ENCODE results near the gene PTPRN2.

Gene PTPRN2

DNA sequence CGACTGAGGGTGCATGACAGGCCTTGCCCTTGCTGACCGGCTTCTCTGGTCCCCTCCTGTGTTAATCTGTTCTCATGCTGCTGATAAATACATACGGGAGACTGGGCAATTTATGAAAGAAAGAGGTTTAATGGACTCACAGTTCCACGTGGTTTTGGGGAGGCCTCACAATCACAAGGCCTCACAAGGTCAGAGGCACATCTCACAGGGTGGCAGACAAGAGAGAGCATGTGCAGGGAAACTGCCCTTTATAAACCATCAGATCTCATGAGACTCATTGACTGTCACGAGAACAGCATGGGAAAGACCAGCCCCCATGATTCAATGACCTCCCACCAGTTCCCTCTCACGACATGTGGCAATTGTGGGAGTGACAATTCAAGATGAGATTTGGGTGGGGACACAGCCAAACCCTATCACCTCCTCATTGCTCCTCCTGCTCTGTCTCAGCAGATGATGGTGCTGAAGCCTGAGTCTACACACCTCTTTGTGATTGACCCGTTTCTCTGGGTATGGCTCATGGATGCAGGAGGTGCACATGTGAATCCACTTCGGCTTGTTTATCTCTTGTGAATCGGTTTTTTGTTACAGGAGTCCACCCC is 703.1 kb downstream of the PTPRN2 start:
- DNase-seq, result no peak

DNA sequence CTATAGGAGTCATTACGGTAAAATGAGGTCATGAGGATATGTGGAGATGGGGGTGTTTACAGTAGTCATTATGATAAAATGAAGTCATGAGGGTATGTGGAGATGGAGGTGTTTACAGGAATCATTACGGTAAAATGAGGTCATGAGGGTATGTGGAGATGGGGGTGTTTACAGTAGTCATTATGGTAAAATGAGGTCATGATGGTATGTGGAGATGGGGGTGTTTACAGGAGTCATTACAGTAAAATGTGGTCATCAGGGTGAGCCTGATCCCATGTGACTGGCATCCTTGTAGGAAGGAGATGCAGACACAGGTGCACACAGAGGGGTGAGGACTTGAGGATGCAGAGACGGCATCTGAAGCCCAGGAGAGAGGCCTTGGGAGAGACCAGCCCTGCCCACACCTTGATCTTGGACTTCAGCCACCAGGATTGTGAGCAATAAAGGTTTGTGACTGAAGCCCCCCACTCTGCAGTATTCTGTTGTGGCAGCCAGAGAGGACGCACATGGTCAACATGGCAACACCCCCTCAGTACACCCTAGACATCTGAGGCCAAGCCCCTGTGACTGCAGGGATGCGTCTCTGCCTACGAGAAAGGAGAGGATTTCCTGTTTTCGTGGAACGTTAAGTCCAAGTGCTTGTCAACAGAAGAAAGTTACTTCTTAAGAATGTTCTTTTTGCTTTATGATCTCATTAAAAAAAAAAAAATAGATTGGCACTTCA is 706.4 kb downstream of the PTPRN2 start:
- DNase-seq, result no peak

GRCh38 chr7:157879391-157879790 is 708.2 kb downstream of the PTPRN2 start:
- DNase-seq, result no peak

GRCh38 chr7:157877298-157878090 is 710.1 kb downstream of the PTPRN2 start:
- DNase-seq, result no peak

GRCh38 chr7:157876469-157877285 is 710.9 kb downstream of the PTPRN2 start:
- DNase-seq, result no peak

DNA sequence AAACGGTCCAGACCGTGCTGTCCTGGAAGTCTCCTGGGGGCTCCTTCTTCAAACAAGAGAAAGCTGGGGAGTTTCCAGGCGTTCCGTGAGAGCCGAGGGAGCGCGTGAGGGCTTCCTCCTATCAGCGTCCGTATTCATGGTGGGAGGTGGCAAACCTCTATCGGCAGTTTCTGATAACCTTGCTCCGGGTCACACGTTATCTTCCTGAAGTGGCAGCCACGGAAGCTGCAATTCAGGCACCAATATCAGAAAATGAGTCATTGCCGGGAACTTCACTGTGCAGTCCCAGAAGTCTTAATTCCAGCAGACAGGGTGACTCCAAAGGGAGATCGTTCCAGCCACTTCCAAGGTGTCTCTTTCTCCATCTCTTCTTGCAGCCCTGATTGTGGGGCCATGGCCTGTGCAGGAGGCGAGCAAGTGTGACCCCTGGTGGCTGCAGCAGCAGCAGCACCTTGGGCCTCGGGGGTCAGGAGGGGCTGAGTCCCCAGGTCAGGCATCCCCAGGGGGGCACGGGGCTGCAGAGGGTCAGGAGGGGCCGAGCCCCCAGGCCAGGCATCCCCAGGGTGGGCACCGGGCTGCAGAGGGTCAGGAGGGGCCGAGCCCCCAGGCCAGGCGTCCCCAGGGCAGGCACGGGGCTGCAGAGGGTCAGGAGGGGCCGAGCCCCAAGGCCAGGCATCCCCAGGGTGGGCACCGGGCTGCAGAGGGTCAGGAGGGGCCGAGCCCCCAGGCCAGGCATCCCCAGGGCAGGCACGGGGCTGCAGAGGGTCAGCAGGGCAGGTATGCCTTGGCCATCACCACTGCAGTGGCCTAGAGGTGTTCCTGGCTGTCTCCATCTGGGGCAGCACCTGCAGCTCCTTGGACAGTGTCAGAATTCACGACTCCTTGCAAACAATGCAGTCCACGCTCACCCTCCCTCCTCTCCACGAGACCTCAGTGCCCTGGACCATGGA is 712.1 kb downstream of the PTPRN2 start:
- DNase-seq, result peak; percentile 18 to 37

DNA sequence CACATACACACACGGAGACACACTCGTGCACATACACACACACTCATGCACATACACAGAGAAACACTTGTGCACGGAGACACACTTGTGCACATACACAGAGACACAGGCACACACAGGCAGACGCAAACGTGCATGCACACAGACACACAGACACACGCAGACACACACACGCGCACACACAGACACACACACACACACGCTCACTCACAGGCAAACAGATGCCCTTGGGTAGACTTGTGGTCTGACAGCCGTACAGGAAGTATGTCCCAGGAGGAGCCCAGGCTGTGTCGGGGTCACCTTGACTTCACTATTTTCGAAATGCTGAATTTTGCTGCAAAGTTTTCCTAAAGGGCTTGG is 712.8 kb downstream of the PTPRN2 start:
- DNase-seq, result no peak

DNA sequence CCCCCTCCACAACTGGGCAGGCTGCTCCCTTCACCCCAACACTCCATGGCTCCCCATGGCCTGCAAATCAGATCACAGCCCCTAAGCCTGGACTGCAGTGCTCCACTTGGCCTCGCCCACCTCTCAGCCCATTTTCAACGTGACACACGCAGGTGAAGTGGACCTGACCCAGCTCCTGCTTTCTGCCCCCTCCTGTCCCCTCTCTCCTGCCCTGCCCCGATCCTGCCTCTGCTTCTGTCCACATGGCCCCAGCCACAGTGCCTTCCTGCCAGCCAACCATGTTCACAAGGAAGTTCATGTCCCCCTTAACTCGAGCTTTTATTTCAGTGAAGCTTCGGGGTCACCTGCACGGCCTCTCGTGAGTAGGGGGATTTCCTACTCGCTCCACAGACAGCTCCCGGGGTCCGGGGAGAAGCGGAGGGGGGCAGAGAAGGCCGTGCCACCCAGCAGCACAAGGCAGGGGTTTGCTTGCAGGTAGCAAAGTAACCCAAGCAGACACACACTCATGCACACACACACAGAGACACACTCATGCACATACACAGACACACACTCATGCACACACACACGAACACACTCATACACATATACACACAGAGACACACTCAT is 713.3 kb downstream of the PTPRN2 start:
- no peak for DNase-seq

- no peak for DNase-seq
Measured at GRCh38 chr7:157873664-157874063, 714.0 kb downstream of the PTPRN2 start.

- DNase-seq, result no peak
Measured at GRCh38 chr7:157873181-157873580, 714.4 kb downstream of the PTPRN2 start.

GRCh38 chr7:157872447-157872846 is 715.2 kb downstream of the PTPRN2 start:
- DNase-seq, result no peak

DNA sequence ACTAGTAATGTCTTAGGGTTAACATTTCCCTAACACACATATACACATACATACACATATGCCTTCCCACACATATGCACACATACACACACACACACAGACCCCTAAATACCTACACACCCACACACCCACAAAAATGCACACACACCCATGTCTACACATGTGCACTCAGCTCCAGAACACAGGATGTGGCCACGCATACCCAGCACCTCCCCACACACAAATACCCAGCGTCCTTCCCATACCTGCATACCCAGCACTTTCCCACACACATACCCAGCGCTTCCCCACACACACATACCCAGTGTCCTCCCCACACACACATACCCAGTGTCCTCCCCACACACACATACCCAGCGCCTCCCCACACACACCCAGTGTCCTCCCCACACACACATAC is 715.9 kb downstream of the PTPRN2 start:
- DNase-seq, result no peak

- no peak for DNase-seq
Measured at GRCh38 chr7:157870644-157871290, 716.9 kb downstream of the PTPRN2 start.

DNA sequence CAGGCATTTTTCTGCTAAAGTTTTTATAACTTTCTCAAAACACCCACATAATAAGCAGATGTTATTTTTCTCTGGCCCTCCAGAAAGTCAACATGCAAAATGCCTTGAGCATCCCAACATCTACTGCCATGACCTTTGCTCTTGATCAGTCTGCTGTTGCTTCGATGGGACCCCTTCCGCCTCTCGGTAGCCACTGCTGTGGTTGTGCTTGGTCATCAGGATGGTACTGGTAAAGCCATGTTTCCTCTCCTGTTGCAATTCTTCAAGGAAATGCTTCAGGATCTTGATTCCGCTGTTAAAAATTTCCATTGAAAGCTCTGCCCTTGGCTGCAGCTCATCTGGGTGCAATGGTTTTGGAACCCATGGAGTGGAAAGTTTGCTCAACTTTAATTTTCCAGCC is 717.8 kb downstream of the PTPRN2 start:
- DNase-seq, result no peak

DNA sequence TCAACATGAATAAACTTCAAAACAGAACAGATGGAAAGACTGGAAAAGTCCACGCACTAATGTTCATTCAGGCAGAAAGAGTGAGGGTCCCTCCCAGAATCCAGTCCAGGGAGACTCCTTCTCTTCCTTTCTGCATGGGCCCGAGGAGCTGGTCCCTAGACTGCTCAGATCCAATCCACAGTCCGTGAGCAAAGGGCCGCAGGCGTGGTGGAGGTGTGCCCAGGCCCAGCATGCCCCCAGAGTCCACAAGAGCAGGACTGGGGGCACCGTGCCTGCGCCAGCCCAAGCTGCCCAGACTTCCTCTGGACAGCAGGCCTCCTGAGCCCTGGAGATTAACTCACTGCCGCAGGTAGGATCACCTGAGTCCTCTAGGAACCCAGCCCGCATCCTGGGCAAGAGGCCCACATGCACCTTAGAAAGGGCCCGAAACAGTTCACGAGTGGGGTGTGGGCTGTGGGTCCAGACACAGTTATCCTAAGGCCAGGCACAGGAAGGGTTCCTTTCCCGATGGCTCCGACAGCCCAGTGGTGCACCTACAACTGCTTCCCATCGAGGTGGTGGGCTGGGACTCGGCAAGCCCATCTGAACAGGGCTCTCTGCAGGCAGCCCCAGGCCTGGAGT is 719.8 kb downstream of the PTPRN2 start:
- no peak for DNase-seq

GRCh38 chr7:157866336-157866924 is 721.2 kb downstream of the PTPRN2 start:
- DNase-seq, result no peak

DNA sequence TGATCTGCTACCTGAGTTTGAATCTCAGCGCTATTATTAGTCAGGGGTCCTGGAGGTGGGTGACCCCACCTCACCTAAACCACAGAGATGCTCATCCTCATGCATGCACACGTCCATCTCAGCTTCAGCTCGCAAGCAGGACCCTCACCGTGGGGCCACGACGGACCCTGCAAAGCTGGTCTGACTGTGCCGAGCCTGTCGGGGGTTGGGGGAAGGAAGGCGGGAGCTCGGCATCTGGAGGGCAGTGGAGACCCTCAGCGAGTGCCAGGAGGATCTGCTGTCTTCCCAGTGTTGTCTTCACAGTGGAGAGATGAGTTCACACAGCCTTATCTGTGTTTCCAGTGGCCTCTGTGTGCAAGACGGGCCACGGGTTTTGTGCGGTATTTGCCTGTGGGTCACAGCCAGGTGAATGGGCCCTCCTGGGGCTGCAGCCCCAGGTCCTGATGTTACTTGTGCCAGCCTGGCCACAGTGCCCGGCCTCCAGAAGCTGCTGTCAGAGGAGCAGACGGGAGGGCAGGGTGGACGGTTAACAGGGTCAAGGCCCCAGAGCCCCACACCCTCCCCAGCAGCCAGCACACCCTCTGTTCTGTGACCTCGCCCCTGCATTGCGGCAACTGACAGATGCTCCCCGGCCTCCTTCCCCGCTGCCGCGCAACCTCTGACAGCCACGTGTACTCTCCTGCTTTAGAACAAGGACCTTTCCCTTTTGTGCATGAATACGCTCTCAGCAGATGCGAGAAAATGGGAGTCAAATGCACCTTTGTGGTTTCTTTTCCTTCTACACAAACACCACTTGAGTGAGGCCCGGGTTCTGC is 722.1 kb downstream of the PTPRN2 start:
- no peak for DNase-seq

- no peak for DNase-seq
Measured at GRCh38 chr7:157864911-157865310, 722.7 kb downstream of the PTPRN2 start.

All from Kasumi-1 (cell line).